Keratinocyte (primary cell): Measurements from ENCODE around the gene TMEM187. TPM values are rescaled to one million over a fixed set of nuclear protein-coding genes. Genes with fewer than 3 reads are reported as not detected.

ENCODE experiments used
- DNase-seq: peaks from one replicate; pipeline ENCODE4 v3.0.0-alpha.2; 2011; ENCODE audit warnings: low read depth, missing footprints, low spot score
- FAIRE-seq: peaks from 2 replicates; lab custom pipeline; 2011; peaks lifted over from hg19 to GRCh38; lab: Jason Lieb, UNC
- H2AFZ ChIP-seq: 2 replicates; pipeline ENCODE4 v1.6.0; 2012; ENCODE audit warnings: low read length, control low read depth, inconsistent platforms; ENCODE audit not compliant: control insufficient read depth
- H3K27ac ChIP-seq: 2 replicates; pipeline ENCODE4 v1.5.1; 2011; ENCODE audit warnings: low read length; ENCODE audit not compliant: control insufficient read depth, insufficient read depth
- H3K27me3 ChIP-seq: 3 replicates; pipeline ENCODE4 v1.6.0; 2011; ENCODE audit warnings: low read length; ENCODE audit not compliant: control insufficient read depth, insufficient read depth; ENCODE audit errors: extremely low read depth
- H3K36me3 ChIP-seq, 2 experiments: 2 replicates in 1 of 2; 3 replicates in 1 of 2; pipeline ENCODE4 v1.5.1; 2011; ENCODE audit warnings: low read length in 2 of 2, mild to moderate bottlenecking in 1 of 2; ENCODE audit not compliant: control insufficient read depth in 2 of 2, insufficient read depth in 2 of 2; ENCODE audit errors: extremely low read depth in 1 of 2
- H3K4me1 ChIP-seq: 3 replicates; pipeline ENCODE4 v1.5.1; 2011; ENCODE audit warnings: low read length; ENCODE audit not compliant: control insufficient read depth, insufficient read depth; ENCODE audit errors: extremely low read depth
- H3K4me2 ChIP-seq: 3 replicates; pipeline ENCODE4 v1.6.0; 2011; ENCODE audit warnings: low read depth, low read length; ENCODE audit not compliant: control insufficient read depth, insufficient read depth; ENCODE audit errors: extremely low read depth
- H3K4me3 ChIP-seq, 3 experiments: fragments of 200-600 bp in 1 of 3; sonication (generic) in 1 of 3; 2 replicates in 2 of 3; 3 replicates in 1 of 3; pipeline ENCODE4 v1.5.1; 2011 to 2016; ENCODE audit warnings: low read length in 3 of 3, mild to moderate bottlenecking in 3 of 3, control low read depth in 2 of 3, inconsistent platforms in 1 of 3, low read depth in 1 of 3, mixed read lengths in 1 of 3, mixed run types in 1 of 3, moderate library complexity in 1 of 3; ENCODE audit not compliant: control insufficient read depth in 2 of 3, insufficient read depth in 2 of 3; ENCODE audit errors: extremely low read depth in 1 of 3
- H3K79me2 ChIP-seq: 2 replicates; pipeline ENCODE4 v1.6.0; 2012; ENCODE audit warnings: low read length; ENCODE audit not compliant: control insufficient read depth, insufficient read depth
- H3K9ac ChIP-seq: 3 replicates; pipeline ENCODE4 v1.6.0; 2011; ENCODE audit warnings: low read length; ENCODE audit not compliant: control insufficient read depth, insufficient read depth; ENCODE audit errors: extremely low read depth
- H3K9me1 ChIP-seq: 3 replicates; pipeline ENCODE4 v1.6.0; 2011; ENCODE audit warnings: low read length; ENCODE audit not compliant: control insufficient read depth, insufficient read depth; ENCODE audit errors: extremely low read depth
- H3K9me3 ChIP-seq: 2 replicates; pipeline ENCODE4 v1.5.1; 2012; ENCODE audit warnings: low read depth, low read length; ENCODE audit not compliant: control insufficient read depth
- H4K20me1 ChIP-seq: 3 replicates; pipeline ENCODE4 v1.6.0; 2011; ENCODE audit warnings: low read length; ENCODE audit not compliant: control insufficient read depth, insufficient read depth; ENCODE audit errors: extremely low read depth
- CTCF ChIP-seq, 3 experiments: IDR thresholded peaks in 1 of 3; conservative IDR thresholded peaks in 1 of 3; optimal IDR thresholded peaks in 1 of 3; 2 replicates in 2 of 3; 3 replicates in 1 of 3; pipeline versions ENCODE3 to v1.5.1; 2011; ENCODE audit warnings: low read length in 3 of 3, mild to moderate bottlenecking in 3 of 3, moderate library complexity in 2 of 3, control low read depth in 1 of 3, inconsistent platforms in 1 of 3; ENCODE audit not compliant: insufficient read depth in 2 of 3; ENCODE audit errors: extremely low read depth in 1 of 3
- EZH2 ChIP-seq: IDR thresholded peaks from one replicate; pipeline ENCODE4 v1.6.1; 2012; ENCODE audit warnings: inconsistent platforms, mild to moderate bottlenecking, low read length, moderate library complexity
- dilution Hi-C: fragments of 300-500 bp; cut with MboI; formaldehyde crosslinking; loops from one replicate; pipeline ENCODE4 v1.7.0; 2020; ENCODE audit warnings: low sequenced_read_pairs; ENCODE audit not compliant: extremely low pct_ligation_motif_present
- polyA plus RNA-seq, 5 experiments: library from polyadenylated mRNA; depleted of rRNA in 3 of 5; stranded (reverse) in 3 of 5; stranded (forward) in 1 of 5; unstranded in 1 of 5; fragments of >200 nt; gene quantifications; 1 replicate in 1 of 5; 2 replicates in 3 of 5; 3 replicates in 1 of 5; pipeline versions ENCODE4 v1.2.1 to v1.2.3, GENCODE V29; 2011 to 2012; ENCODE audit warnings: missing spikeins in 2 of 5, low read depth in 1 of 5, low replicate concordance in 1 of 5

The TMEM187 gene
- polyA plus RNA-seq, 1 donor (not counting 4 experiments of a cell fraction or from before 2014, with no cell fraction given) = 6.6 TPM

GRCh38 chrX:153938226-153938786 is 34.2 kb upstream of the TMEM187 start:
- dilution Hi-C loops = no loop called here
- H3K27me3 ChIP-seq = no peaks in the 10 kb centered on the region
- H4K20me1 ChIP-seq = no peaks in the 10 kb centered on the region
- H3K9me1 ChIP-seq = no peaks in the 10 kb centered on the region
- H3K4me3 ChIP-seq = no peak overlapping the region
- TF ChIP-seq CTCF (optimal IDR thresholded peaks at IDR 0.05 in 1 of 3, IDR thresholded peaks at IDR 0.05 in 1 of 3, conservative IDR thresholded peaks at IDR 0.05 in 1 of 3; ENCODE audit: extremely low read depth in 1 of 3, insufficient read depth in 2 of 3, low read length in 3 of 3) (no peak), EZH2 (no peak)
- no peak overlapping the region for H3K4me2 ChIP-seq
- DNase-seq (no peak), FAIRE-seq (no peak)
- peaks cover 13% of the 10 kb centered on the region for H3K79me2 ChIP-seq
- no peak overlapping the region for H2AFZ ChIP-seq
- H3K9me3 ChIP-seq = no peaks in the 10 kb centered on the region
- no peak overlapping the region for H3K9ac ChIP-seq
- no peaks in the 10 kb centered on the region for H3K36me3 ChIP-seq
- peaks cover 3% of the 10 kb centered on the region for H3K4me1 ChIP-seq
- no peak overlapping the region for H3K27ac ChIP-seq

- no peak overlapping the region for H3K4me2 ChIP-seq
- TF ChIP-seq CTCF (optimal IDR thresholded peaks at IDR 0.05 in 1 of 3, IDR thresholded peaks at IDR 0.05 in 1 of 3, conservative IDR thresholded peaks at IDR 0.05 in 1 of 3; ENCODE audit: extremely low read depth in 1 of 3, insufficient read depth in 2 of 3, low read length in 3 of 3) = no peak
- no peak for TF ChIP-seq EZH2
- peaks cover 2% of the 10 kb centered on the region for H3K79me2 ChIP-seq
- no peak overlapping the region for H3K9ac ChIP-seq
- dilution Hi-C loops = no loop called here
- H4K20me1 ChIP-seq = no peaks in the 10 kb centered on the region
- no peak overlapping the region for H2AFZ ChIP-seq
- no peaks in the 10 kb centered on the region for H3K27me3 ChIP-seq
- H3K27ac ChIP-seq = no peak overlapping the region
- no peaks in the 10 kb centered on the region for H3K9me3 ChIP-seq
- H3K4me3 ChIP-seq = no peak overlapping the region
- no peaks in the 10 kb centered on the region for H3K4me1 ChIP-seq
- FAIRE-seq (no peak), DNase-seq (no peak)
- H3K9me1 ChIP-seq = no peaks in the 10 kb centered on the region
- H3K36me3 ChIP-seq = no peaks in the 10 kb centered on the region
Observed at GRCh38 chrX:153939573-153939972, 33.0 kb upstream of the TMEM187 start.
